ENCODE data around the gene TICAM1.

DNA sequence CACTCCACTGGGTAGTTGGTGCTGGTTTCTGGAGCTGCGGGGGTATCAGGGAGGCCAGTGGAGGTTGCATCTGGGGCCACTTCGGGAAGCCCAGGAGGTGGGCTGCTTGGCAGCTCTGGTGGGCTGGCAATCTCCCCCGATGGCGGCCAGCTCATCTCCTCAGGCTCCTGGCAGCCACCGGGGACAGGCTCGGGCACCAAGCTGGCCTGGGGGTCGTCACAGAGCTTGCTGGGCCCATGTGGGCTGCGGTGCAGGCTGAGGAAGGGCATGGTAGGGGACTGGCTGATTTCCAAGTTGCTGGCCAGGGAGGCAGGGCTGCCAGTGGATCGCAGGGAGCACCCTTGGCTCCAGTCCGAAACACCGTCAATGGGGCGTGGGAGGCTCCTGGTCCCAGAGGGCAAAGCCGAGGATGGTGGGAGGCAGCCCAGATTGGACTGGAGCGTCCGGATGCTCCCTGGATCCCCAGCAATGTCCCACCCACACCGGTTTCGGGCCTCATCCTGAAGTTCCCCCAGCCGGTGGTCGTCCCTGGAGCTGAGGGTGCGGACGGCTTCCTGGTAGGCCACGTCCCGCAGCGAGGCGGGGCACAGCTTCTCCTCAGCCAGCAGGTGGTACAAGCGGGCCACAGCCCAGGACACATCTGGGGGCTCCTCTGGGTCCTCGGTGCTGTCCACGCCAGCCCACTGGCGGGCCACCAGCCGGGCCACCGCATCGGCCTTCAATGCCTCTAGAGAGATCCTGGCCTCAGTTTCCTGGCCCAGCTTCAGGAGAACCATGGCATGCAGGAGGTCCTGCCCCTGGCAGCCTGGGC is 13.8 kb downstream of the TICAM1 start:
- TF ChIP-seq, protein P1, sequence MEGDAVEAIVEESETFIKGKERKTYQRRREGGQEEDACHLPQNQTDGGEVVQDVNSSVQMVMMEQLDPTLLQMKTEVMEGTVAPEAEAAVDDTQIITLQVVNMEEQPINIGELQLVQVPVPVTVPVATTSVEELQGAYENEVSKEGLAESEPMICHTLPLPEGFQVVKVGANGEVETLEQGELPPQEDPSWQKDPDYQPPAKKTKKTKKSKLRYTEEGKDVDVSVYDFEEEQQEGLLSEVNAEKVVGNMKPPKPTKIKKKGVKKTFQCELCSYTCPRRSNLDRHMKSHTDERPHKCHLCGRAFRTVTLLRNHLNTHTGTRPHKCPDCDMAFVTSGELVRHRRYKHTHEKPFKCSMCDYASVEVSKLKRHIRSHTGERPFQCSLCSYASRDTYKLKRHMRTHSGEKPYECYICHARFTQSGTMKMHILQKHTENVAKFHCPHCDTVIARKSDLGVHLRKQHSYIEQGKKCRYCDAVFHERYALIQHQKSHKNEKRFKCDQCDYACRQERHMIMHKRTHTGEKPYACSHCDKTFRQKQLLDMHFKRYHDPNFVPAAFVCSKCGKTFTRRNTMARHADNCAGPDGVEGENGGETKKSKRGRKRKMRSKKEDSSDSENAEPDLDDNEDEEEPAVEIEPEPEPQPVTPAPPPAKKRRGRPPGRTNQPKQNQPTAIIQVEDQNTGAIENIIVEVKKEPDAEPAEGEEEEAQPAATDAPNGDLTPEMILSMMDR (IDR thresholded peaks at IDR 0.05; ENCODE audit: low read depth, low read length), result no peak
- TF ChIP-seq POLR2A (IDR thresholded peaks at IDR 0.05; ENCODE audit: extremely low read depth, insufficient read length), result no peak
- TF ChIP-seq, protein P2, sequence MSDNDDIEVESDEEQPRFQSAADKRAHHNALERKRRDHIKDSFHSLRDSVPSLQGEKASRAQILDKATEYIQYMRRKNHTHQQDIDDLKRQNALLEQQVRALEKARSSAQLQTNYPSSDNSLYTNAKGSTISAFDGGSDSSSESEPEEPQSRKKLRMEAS (IDR thresholded peaks at IDR 0.05; ENCODE audit: low read depth, low read length), result no peak

All from NB4 (cell line).